Measurements from ENCODE around the gene KRT85.

Gene KRT85

DNA sequence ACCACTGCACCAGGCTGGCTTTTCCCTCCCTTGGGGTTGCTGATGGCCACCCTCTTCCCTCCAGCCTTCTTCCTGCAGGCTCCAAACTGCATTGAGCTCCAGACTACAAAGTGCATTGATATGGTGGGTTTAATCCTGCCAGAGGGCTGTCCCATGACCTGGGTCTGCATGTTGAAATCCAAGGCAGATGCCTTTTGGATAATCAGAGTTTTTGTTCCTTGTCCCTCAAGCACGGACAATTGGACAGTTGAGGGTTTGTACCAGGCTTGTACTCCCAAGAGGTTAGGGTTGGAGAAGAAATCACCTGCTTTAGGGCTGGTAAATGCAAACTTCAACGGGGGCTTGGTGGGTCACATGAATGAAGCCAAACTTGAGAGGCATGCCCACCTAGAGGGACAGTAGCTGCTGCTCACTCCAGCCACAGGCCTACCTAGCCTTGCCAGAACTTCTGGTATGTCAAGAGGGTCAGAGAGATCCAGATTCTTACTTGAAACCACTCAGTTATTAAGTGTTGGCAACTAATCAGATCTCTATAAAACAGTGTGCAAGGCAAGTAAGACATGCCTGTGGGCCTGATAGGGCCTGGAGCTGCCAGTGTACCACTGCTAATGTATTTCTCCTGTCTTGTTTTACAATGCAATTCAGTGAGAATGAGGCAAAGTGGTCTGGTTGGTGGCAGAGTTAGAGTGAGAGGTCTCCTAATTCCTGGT is 24.3 kb downstream of the KRT85 start:
- DNase-seq = no peak
- Histone ChIP-seq H3K4me1 (no peaks in the 10 kb centered on the region), H3K4me3 (ENCODE audit: low read depth, low read length) (no peak overlapping the region), H3K9me3 (no peaks in the 10 kb centered on the region; the same call in 1 of the 2 replicates), H3K36me3 (no peaks in the 10 kb centered on the region), H3K27me3 (peaks cover 12% of the 10 kb centered on the region)
- TF ChIP-seq, protein P1, sequence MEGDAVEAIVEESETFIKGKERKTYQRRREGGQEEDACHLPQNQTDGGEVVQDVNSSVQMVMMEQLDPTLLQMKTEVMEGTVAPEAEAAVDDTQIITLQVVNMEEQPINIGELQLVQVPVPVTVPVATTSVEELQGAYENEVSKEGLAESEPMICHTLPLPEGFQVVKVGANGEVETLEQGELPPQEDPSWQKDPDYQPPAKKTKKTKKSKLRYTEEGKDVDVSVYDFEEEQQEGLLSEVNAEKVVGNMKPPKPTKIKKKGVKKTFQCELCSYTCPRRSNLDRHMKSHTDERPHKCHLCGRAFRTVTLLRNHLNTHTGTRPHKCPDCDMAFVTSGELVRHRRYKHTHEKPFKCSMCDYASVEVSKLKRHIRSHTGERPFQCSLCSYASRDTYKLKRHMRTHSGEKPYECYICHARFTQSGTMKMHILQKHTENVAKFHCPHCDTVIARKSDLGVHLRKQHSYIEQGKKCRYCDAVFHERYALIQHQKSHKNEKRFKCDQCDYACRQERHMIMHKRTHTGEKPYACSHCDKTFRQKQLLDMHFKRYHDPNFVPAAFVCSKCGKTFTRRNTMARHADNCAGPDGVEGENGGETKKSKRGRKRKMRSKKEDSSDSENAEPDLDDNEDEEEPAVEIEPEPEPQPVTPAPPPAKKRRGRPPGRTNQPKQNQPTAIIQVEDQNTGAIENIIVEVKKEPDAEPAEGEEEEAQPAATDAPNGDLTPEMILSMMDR (IDR thresholded peaks at IDR 0.05; ENCODE audit: low read depth, low read length) = no peak

DNA sequence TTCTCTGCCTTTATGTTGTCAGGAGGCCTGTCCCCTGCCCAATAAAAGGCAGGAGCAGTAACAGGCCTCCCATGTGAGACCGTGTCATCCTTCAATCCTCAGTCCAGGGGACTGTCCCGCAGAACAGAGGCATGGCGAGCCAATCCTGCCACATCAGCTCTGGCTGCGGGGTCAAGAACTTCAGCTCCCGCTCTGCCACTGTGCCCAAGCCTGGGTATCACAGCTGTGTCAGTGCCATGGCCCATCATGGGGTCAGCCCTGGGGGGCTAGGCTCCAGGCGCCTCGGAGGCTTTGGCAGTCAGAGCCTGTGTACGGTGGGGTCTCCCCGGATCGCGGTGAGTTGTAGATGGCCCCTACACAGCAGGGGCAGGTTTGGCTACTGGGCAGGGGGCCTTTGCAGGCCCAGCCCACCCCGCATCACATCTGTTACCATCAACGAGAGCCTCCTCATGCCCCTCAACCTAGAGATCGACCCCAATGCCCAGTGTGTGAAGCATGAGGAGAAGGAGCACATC is 26.2 kb downstream of the KRT85 start:
- Histone ChIP-seq H3K27me3 (peaks cover 16% of the 10 kb centered on the region), H3K9me3 (no peaks in the 10 kb centered on the region; the same call in 1 of the 2 replicates), H3K4me1 (no peaks in the 10 kb centered on the region), H3K4me3 (ENCODE audit: low read depth, low read length) (no peak overlapping the region), H3K36me3 (no peaks in the 10 kb centered on the region)
- TF ChIP-seq, protein P1 (IDR thresholded peaks at IDR 0.05; ENCODE audit: low read depth, low read length) = no peak
- DNase-seq = no peak

DNA sequence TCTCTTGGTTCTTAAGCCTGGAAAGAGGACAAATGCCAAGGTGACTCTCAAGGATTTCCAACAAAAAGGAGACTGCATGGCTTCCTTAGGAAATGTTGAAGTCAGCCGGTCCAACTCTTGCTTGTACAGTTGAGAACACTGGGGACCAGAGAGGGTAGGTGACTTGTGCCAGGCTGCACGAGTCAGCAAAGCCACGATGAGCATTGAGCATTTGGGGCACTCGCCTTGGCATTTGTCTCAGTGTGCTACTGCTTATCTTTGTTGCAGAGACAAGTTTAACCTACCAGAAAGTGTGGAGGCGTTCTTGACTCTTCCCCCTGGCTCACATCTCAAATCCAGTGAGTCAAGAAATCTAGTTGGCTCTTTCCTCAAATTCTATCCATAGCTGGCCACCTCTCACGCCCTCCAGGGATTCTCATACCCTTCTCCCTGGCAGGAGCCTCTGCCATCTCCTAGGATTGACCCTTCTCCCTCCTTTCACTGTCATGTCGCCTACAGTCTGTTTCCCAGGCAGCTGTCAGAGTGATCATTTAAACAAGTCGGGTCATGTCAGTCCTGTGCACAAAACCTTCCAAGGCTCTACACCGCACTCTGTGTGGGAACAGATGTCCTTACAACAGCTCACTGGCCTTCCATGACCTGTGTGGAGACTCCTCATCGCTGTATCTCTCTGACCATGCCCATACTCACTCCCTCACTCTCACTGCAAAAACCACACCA is 28.9 kb downstream of the KRT85 start:
- Histone ChIP-seq H3K27me3 (peaks cover 16% of the 10 kb centered on the region), H3K9me3 (no peaks in the 10 kb centered on the region; the same call in 1 of the 2 replicates), H3K4me3 (ENCODE audit: low read depth, low read length) (no peak overlapping the region), H3K36me3 (no peaks in the 10 kb centered on the region), H3K4me1 (no peaks in the 10 kb centered on the region; the same call in none of the 2 replicates)
- no peak for DNase-seq
- TF ChIP-seq, protein P1 (IDR thresholded peaks at IDR 0.05; ENCODE audit: low read depth, low read length) = no peak

DNA sequence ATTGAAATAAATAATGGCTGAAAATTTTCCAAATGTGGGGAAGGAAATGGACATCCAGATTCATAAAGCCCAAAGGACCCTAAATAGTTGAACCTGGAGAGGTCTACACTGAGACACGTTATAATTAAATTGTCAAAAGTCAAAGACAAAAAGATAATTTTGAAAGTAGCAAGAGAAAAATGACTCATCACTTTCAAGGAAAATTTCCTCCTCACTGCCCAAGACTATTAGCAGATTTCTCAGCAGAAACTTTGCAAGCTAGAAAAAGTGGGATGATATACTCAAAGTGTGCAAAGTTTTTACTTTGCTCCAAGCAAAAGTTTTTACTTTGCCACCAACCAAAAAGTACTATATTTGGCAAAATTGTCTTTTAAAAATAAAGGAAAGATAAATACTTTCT is 30.2 kb downstream of the KRT85 start:
- TF ChIP-seq, protein P1 (IDR thresholded peaks at IDR 0.05; ENCODE audit: low read depth, low read length) = no peak
- DNase-seq = no peak
- H3K9me3 ChIP-seq = no peaks in the 10 kb centered on the region
- H3K4me3 ChIP-seq (ENCODE audit: low read depth, low read length) = no peak overlapping the region
- no peaks in the 10 kb centered on the region; the same call in none of the 2 replicates for H3K4me1 ChIP-seq
- H3K36me3 ChIP-seq = no peaks in the 10 kb centered on the region
- H3K27me3 ChIP-seq = peaks cover 16% of the 10 kb centered on the region

DNA sequence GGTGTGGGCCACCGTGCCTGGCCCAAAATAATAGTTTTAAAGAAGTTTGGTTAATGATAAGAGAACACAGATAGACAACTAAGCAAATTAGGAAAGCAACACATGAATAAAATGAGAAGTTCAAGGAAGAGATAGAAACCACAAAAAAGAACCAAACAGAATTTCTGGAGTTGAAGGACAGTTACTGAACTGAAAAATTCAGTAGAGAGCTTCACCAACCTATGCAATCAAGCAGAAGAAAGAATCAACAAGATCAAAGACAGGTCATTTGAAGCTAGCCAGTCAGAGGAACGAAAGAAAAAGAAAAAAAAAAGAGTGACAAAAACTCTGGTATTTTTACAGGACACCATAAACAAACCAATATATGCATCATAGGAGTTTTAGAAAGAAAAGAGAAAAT is 30.6 kb downstream of the KRT85 start:
- no peak overlapping the region for H3K4me3 ChIP-seq (ENCODE audit: low read depth, low read length)
- H3K27me3 ChIP-seq = peaks cover 16% of the 10 kb centered on the region
- no peaks in the 10 kb centered on the region for H3K36me3 ChIP-seq
- no peaks in the 10 kb centered on the region for H3K9me3 ChIP-seq
- DNase-seq = no peak
- H3K4me1 ChIP-seq = no peaks in the 10 kb centered on the region; the same call in none of the 2 replicates
- TF ChIP-seq, protein P1 (IDR thresholded peaks at IDR 0.05; ENCODE audit: low read depth, low read length) = no peak
